Choroid plexus epithelial cell (primary cell): ENCODE measurements around the gene GREM1.

ENCODE experiments used
- DNase-seq: peaks from one replicate; pipeline ENCODE4 v3.0.0-alpha.2; 2010; ENCODE audit warnings: low read depth
- H3K4me3 ChIP-seq: 2 replicates; pipeline ENCODE4 v1.5.1; 2011; ENCODE audit warnings: low read depth, mild to moderate bottlenecking, control low read depth, low read length, moderate library complexity
- TF ChIP-seq, protein P1 (sequence below): conservative IDR thresholded peaks from 2 replicates; pipeline ENCODE4 v1.5.1; 2011; ENCODE audit warnings: low read depth, mild to moderate bottlenecking, control low read depth, inconsistent platforms, low read length, moderate library complexity

GREM1 gene

DNA sequence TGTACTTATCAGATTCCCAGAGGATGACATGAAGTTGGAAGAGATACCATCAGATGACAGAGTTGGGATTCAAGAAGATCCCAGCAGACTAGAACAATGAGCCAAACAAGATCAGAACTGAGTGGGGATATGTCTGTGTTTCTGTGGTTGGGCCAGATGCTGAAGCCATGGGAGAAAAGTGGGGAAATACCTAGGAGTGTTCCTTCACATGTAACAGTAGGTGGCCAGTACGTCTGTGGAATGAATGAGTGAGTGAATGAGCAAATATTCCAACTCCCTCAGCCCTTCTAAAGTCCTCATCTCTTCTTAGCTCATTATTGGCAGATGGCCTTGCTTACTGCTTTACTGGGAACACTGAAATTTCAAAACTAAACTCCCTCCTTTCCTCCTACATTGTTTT lies 32.2 kb upstream of the GREM1 start:
- TF ChIP-seq, protein P1, sequence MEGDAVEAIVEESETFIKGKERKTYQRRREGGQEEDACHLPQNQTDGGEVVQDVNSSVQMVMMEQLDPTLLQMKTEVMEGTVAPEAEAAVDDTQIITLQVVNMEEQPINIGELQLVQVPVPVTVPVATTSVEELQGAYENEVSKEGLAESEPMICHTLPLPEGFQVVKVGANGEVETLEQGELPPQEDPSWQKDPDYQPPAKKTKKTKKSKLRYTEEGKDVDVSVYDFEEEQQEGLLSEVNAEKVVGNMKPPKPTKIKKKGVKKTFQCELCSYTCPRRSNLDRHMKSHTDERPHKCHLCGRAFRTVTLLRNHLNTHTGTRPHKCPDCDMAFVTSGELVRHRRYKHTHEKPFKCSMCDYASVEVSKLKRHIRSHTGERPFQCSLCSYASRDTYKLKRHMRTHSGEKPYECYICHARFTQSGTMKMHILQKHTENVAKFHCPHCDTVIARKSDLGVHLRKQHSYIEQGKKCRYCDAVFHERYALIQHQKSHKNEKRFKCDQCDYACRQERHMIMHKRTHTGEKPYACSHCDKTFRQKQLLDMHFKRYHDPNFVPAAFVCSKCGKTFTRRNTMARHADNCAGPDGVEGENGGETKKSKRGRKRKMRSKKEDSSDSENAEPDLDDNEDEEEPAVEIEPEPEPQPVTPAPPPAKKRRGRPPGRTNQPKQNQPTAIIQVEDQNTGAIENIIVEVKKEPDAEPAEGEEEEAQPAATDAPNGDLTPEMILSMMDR = no peak
- peak; percentile 88 for DNase-seq
- no peak overlapping the region for H3K4me3 ChIP-seq

DNA sequence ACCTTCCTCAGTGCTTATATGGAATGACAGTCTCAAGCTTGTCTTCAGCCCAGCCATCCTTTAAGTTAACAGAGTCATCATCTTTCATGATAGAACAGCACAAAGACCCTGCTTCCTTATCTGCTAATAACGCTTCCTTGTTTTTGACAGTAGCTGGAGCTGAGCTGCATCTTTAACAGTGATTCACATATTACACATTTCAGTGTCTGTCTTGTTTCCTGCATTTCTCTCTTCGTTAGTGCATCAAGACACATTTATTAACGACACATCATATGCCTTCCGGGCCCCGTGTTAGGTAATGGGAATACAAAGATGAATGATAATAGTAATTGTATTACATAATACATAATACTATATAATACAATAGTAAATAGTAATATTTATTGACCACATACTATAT lies 30.2 kb upstream of the GREM1 start:
- peak; percentile 64 for DNase-seq
- H3K4me3 ChIP-seq = no peak overlapping the region
- TF ChIP-seq, protein P1 = no peak

DNA sequence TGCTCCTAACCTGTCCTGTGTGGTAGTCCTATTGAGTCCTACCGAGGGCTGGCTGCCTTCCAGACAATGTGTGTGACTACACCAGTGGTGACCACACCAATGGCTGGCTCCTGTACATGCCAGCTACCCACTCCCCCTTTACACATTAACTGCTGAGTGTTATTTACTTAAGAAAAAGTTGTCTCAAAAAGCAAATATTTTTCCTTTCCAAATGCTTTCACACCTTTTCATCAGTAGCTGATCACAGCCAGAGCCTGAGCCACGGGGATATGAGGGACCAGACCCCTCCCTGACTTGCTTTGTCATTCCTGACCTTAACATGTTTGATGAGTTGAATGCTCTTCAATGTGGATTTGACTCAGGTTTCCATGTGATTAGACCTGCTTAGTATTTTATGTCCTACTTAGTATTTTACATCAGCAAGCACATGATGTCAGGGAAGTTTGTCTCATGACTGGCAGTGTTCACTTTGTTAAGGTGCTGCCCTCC lies 29.6 kb upstream of the GREM1 start:
- no peak overlapping the region for H3K4me3 ChIP-seq
- DNase-seq = peak; percentile 54
- TF ChIP-seq, protein P1 = no peak

DNA sequence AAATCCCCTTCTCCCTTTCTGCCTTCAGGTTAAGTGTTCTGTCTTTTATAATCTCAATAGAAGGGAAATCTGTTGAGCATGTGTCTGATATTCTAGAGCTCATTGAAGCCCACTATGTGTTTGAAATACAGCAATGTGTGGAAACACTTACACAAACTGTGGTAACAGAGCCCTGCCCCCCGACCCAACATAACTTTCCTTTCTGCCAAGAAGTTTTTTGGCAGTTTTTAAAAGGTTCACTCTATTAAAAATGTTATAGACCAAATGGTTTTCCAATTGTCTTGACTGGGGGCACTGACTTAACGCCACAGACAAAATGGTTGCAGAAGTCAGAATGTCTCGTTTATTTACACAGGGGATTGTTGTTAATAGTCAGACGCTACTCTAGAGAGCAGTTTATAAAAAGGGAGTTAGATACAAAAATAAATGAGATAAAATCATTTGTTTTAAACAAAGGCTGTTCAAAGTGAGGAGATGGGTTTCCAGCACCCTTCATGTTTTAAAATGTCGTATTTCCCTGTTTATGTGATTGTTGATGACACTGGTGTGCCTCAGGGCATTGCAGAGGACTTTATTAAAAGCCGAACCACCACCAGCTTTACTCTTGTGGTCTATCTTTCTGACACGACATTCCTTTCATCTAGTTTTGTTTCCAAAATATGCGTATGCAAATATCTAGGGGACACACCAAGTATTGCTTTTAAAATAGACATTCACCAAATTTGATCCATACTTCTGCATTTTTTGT lies 26.7 kb upstream of the GREM1 start:
- TF ChIP-seq, protein P1 = no peak
- no peak overlapping the region for H3K4me3 ChIP-seq

DNA sequence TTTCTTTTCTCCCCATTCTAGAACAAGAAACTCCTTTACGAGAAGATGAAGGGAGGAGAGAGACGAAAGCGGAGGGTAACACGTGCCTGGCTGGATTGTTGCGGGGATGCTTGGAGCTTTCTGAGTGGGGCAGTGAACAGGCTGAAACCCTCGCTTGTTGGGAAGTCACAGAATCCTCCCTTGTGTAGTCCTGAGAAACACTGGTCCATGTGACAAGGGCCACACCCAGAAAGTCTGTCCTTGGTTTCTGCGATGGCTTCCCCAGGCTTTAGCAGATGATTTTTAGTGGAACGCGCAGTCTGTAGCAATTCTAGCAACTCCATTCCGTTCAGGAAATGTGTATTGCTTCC lies 26.1 kb upstream of the GREM1 start:
- DNase-seq = no peak

More for the DNA sequence above, 26.7 kb upstream of the GREM1 start:
- DNase-seq = no peak

DNA sequence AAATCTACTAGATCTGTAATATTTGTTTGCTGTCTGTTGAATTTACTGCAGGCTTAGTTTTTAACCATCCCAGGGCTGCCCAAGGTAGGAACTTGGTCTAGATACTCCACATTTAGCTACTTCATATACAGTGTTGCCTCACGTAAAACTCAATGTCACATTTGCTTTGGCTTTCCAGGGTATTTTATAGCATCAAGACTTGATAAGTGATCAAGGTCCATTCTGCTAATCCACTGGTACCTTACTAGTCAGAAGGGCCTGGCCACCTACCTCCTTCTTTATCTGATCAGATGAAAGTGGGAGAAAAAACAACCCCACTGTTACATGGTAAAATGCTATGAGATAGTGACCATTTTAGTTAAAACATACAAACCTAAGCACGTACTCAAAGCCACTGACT lies 25.5 kb upstream of the GREM1 start:
- TF ChIP-seq, protein P1 = no peak
- DNase-seq = no peak
- H3K4me3 ChIP-seq = no peak overlapping the region

More for the DNA sequence above, 26.1 kb upstream of the GREM1 start:
- no peak overlapping the region for H3K4me3 ChIP-seq
- TF ChIP-seq, protein P1 = no peak

DNA sequence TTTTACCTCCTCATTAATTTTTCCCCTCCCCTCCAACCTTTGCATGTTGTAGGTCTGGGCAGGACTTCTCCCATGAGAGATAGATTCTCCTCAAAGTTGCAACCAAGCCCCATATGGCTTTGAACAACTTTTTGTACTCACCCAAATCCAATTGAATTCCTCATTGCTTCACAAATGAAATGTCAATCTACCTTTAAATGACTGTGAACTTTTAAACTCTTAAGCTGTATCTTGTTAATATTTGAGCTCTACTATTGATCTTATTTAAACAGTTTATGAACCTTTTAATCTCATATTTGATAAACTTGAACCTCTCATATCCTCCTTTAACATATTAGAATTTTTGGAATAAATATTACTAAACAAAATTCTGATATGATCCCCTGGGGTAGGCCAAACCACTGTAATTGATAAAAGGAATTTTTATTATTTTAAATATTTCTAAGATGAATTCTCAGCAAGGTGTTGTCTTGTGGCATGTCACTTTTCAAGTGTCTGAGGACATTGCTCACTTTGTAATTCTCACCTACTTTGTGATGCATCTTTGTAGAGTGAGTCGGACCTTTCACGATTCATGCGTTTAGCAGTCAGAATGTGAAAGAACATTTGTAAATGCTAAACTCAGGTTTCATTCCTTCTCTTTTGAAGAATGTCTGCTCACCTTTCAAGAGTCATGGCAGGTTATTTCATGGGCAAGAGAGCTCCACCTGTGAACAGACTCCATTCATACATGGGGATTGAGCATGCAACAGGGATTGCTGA lies 23.4 kb upstream of the GREM1 start:
- TF ChIP-seq, protein P1 = no peak
- DNase-seq = no peak
- H3K4me3 ChIP-seq = no peak overlapping the region
